Left kidney (tissue), 8 donors: ENCODE data around the gene PFDN5. TPM values are rescaled to one million over a fixed set of nuclear protein-coding genes. Genes with fewer than 3 reads are reported as not detected.

Source experiments
- DNase-seq: peaks from one replicate; pipeline ENCODE4 v3.0.0-alpha.2; 2013
- long read RNA-seq, 8 donors: transcript quantifications; one replicate each; lab custom pipeline, GENCODE V29; 2026
- polyA plus RNA-seq: library from polyadenylated mRNA; unstranded; fragments of 120-200 nt; gene quantifications from one replicate; pipeline ENCODE4 v1.2.1, GENCODE V29; 2013; ENCODE audit not compliant: insufficient read length

The PFDN5 gene
- 623 TPM for polyA plus RNA-seq
- long read RNA-seq, donor 1, transcript PFDN5-213 (3 exons, 596 nt), result minor isoform, 12 of 472 reads
- long read RNA-seq, donor 1, transcript PFDN5-214 (6 exons, 847 nt), result major isoform, 358 of 472 reads
- long read RNA-seq, donor 1, transcript PFDN5-217 (4 exons, 497 nt), result minor isoform, 7 of 472 reads
- long read RNA-seq, donor 1, transcript PFDN5-203 (4 exons, 478 nt), result minor isoform, 27 of 472 reads
- long read RNA-seq, donor 1, partial matches to known transcripts, result 22 of 472 reads
- long read RNA-seq, donor 1, other reads (novel, unspliced or antisense), result 33 of 472 reads
- long read RNA-seq, donor 2, transcript PFDN5-214 (6 exons, 847 nt), result major isoform, 303 of 401 reads
- long read RNA-seq, donor 2, transcript PFDN5-213 (3 exons, 596 nt), result minor isoform, 9 of 401 reads
- long read RNA-seq, donor 2, transcript PFDN5-203 (4 exons, 478 nt), result minor isoform, 11 of 401 reads
- long read RNA-seq, donor 2, transcript PFDN5-206 (2 exons, 541 nt), result minor isoform, 15 of 401 reads
- long read RNA-seq, donor 2, partial matches to known transcripts, result 7 of 401 reads
- long read RNA-seq, donor 2, other reads (novel, unspliced or antisense), result 38 of 401 reads
- long read RNA-seq, donor 3, transcript PFDN5-213 (3 exons, 596 nt), result minor isoform, 7 of 304 reads
- long read RNA-seq, donor 3, transcript PFDN5-203 (4 exons, 478 nt), result minor isoform, 19 of 304 reads
- long read RNA-seq, donor 3, transcript PFDN5-214 (6 exons, 847 nt), result major isoform, 229 of 304 reads
- long read RNA-seq, donor 3, transcript PFDN5-206 (2 exons, 541 nt), result minor isoform, 10 of 304 reads
- long read RNA-seq, donor 3, partial matches to known transcripts, result 9 of 304 reads
- long read RNA-seq, donor 3, other reads (novel, unspliced or antisense), result 14 of 304 reads
- long read RNA-seq, donor 4, transcript PFDN5-213 (3 exons, 596 nt), result minor isoform, 11 of 144 reads
- long read RNA-seq, donor 4, transcript PFDN5-214 (6 exons, 847 nt), result major isoform, 97 of 144 reads
- long read RNA-seq, donor 4, transcript PFDN5-206 (2 exons, 541 nt), result minor isoform, 7 of 144 reads
- long read RNA-seq, donor 4, transcript PFDN5-203 (4 exons, 478 nt), result minor isoform, 8 of 144 reads
- long read RNA-seq, donor 4, partial matches to known transcripts, result 15 of 144 reads
- long read RNA-seq, donor 4, other reads (novel, unspliced or antisense), result 5 of 144 reads
- long read RNA-seq, donor 5, transcript PFDN5-206 (2 exons, 541 nt), result minor isoform, 27 of 1,002 reads
- long read RNA-seq, donor 5, transcript PFDN5-213 (3 exons, 596 nt), result minor isoform, 20 of 1,002 reads
- long read RNA-seq, donor 5, transcript PFDN5-203 (4 exons, 478 nt), result minor isoform, 56 of 1,002 reads
- long read RNA-seq, donor 5, transcript PFDN5-214 (6 exons, 847 nt), result major isoform, 741 of 1,002 reads
- long read RNA-seq, donor 5, partial matches to known transcripts, result 12 of 1,002 reads
- long read RNA-seq, donor 5, other reads (novel, unspliced or antisense), result 115 of 1,002 reads
- long read RNA-seq, donor 6, transcript PFDN5-214 (6 exons, 847 nt), result major isoform, 349 of 492 reads
- long read RNA-seq, donor 6, transcript PFDN5-213 (3 exons, 596 nt), result minor isoform, 16 of 492 reads
- long read RNA-seq, donor 6, transcript PFDN5-206 (2 exons, 541 nt), result minor isoform, 16 of 492 reads
- long read RNA-seq, donor 6, transcript PFDN5-203 (4 exons, 478 nt), result minor isoform, 31 of 492 reads
- long read RNA-seq, donor 6, partial matches to known transcripts, result 36 of 492 reads
- long read RNA-seq, donor 6, other reads (novel, unspliced or antisense), result 32 of 492 reads
- long read RNA-seq, donor 7, transcript PFDN5-206 (2 exons, 541 nt), result minor isoform, 9 of 773 reads
- long read RNA-seq, donor 7, transcript PFDN5-203 (4 exons, 478 nt), result minor isoform, 38 of 773 reads
- long read RNA-seq, donor 7, transcript PFDN5-213 (3 exons, 596 nt), result minor isoform, 12 of 773 reads
- long read RNA-seq, donor 7, transcript PFDN5-214 (6 exons, 847 nt), result major isoform, 602 of 773 reads
- long read RNA-seq, donor 7, partial matches to known transcripts, result 27 of 773 reads
- long read RNA-seq, donor 7, other reads (novel, unspliced or antisense), result 70 of 773 reads
- long read RNA-seq, donor 8, transcript PFDN5-214 (6 exons, 847 nt), result major isoform, 182 of 221 reads
- long read RNA-seq, donor 8, transcript PFDN5-213 (3 exons, 596 nt), result minor isoform, 7 of 221 reads
- long read RNA-seq, donor 8, transcript PFDN5-203 (4 exons, 478 nt), result minor isoform, 15 of 221 reads
- long read RNA-seq, donor 8, partial matches to known transcripts, result 0 of 221 reads
- long read RNA-seq, donor 8, other reads (novel, unspliced or antisense), result 6 of 221 reads

DNA sequence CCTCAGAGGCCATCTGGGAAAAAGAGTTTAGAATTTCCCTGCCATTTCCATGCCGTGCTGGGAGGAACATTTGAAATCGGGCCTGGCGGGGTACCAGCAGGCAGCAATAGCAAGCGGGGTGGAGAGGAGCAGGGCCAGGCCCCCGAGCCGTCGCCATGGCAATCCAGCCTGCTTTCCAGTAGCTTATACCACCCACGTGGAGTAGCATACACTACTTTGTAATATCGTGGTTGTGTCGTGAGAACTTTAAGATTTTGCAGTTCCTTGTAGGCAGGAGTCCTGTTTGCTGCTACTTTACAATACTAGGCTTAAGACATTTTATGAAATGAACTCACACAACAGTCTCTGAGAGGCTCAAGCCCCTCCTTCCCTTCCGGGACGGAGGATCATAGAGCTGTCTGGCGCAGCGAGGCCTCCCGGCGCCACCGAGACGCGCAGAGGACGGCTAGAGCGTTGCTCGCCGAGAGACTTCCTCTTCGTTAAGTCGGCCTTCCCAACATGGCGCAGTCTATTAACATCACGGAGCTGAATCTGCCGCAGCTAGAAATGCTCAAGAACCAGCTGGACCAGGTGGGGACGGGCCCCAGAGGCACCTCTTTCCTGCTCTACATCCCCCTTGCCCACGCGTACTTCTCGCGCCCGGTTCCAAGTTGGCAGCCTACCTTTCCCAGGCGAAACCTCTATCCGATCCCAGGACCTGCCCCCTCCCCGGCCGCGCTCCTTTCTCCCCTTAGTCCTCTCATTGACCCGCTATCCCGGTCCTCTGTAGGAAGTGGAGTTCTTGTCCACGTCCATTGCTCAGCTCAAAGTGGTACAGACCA, at the start of gene PFDN5:
Gene PFDN5 (plus strand): TSS at position 473 of the 821 bp plus-strand sequence. CDS start 26 bp downstream, at position 499.
- DNase-seq, result peak; percentile 83

DNA sequence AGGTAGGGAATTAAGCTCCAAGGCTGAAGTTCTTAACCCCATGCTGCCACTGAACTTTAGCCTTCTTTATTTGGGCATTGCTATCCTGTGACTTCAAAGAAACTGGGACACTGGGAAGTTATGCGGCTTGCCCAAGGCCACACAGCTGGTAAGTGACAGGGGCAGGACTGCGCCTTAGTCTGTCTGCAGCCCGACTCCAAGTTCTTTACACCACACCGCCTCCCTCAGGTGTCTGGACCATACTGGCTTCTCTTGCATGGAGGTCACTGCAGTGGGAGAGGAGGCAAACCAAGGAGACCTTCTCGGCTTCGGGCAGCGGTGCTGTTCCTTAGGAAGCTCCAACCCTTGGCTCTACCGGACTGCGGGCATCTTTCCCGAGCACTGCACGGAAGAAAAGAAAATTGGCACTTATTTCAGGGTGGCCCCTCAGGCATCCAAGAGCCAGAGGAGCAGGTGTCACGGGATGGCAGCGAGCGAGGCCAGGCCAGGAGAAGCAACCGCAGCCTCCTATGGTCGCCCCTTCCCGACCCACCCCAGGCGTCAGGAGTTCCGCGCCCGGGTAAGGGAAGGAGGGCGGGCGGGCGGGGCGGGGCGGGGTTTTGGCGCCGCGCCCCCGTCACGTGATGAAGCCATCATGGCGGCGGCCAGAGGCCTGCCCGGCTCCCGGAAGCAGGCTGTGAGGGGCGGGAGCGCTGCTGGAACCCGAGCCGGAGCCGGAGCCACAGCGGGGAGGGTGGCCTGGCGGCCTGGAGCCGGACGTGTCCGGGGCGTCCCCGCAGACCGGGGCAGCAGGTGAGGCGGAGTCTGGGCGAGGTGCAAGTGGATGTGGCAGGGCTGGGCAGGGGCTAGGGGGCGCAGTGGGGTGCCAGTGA, 43.6 kb upstream of the PFDN5 start:
- DNase-seq, result peak; percentile 79

DNA sequence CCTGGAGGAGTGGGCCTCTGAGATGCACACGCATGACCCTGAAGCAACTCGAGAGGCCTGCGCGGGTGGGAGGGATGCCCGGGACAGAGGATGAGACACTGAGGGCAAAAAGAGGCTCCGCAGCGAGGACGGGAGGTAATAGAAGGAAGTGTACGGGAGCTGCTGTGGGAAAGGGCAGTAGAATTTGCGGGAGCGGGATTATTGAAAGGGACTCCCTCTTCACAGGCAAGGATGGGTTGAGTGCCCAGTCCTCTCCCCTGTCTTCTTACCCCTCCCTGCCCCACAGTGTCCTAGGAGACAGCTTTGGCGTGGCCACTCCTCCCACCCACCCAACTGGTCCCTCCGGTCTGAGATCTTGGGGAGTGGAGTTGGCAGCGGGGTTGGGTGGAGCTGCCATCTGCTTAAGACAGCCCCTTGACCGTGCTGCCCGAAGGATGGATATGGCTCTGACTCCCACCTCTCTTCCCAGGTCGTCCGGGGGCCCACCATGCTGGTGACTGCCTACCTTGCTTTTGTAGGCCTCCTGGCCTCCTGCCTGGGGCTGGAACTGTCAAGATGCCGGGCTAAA, 42.9 kb upstream of the PFDN5 start:
- DNase-seq, result no peak

DNA sequence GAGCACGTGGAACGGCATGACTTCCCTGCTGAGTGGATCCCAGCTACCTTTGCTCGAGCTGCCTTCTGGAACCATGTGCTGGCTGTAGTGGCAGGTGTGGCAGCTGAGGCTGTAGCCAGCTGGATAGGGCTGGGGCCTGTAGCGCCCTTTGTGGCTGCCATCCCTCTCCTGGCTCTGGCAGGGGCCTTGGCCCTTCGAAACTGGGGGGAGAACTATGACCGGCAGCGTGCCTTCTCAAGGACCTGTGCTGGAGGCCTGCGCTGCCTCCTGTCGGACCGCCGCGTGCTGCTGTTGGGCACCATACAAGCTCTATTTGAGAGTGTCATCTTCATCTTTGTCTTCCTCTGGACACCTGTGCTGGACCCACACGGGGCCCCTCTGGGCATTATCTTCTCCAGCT, 42.0 kb upstream of the PFDN5 start:
- DNase-seq, result no peak

DNA sequence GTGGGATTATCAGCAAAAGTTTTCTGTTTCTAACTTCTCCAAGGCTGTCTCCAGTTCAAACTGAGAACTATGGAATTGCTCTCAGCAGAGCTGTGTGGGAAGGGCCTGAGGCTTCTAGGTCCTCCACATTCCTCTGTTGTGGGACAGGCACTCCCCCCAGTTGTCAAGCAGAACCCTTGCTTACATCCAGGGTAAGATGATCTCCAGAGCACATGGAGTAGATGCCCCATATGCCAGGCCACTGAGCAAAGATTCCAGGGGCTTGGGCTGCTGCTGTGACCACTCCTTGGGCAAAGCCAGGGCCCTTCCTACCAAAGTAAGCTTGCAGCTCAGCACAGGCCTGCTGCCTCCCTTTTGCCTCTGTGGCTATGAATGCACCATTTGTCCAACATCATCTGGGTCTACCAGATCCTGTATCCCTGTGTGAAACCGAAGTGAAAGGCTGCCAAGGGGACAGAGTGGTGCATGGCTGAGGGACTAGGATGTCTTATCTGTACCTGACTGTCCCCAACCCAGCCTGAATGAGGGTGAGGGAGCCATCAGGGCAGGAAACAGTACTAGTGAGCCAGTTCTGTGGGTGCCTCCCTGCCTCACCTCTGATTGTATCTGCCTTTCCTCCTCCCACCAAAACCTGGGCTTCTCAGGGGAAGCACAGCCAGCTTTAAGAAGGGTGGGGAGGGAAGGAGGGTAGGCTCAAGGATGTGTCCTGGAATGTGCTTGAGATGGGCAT, 40.4 kb upstream of the PFDN5 start:
- DNase-seq, result no peak

DNA sequence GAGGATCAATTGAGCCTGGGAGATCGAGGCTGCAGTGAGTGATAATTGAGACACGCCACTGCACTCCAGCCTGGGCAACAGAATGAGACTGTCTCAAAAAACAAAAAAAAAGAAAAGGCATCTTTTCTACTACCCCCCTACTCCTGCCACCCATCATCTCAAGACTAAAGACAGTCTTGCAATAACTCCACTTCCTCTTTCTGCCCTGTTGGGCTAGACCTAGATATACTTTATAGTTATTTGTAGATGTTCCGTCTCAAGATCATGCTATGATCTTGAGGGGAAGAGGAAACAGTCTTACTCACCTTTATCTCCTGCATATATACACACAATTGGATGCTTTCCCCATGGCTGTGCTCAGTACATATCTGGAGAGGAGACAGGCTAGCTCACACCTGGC, 39.3 kb upstream of the PFDN5 start:
- no peak for DNase-seq

DNA sequence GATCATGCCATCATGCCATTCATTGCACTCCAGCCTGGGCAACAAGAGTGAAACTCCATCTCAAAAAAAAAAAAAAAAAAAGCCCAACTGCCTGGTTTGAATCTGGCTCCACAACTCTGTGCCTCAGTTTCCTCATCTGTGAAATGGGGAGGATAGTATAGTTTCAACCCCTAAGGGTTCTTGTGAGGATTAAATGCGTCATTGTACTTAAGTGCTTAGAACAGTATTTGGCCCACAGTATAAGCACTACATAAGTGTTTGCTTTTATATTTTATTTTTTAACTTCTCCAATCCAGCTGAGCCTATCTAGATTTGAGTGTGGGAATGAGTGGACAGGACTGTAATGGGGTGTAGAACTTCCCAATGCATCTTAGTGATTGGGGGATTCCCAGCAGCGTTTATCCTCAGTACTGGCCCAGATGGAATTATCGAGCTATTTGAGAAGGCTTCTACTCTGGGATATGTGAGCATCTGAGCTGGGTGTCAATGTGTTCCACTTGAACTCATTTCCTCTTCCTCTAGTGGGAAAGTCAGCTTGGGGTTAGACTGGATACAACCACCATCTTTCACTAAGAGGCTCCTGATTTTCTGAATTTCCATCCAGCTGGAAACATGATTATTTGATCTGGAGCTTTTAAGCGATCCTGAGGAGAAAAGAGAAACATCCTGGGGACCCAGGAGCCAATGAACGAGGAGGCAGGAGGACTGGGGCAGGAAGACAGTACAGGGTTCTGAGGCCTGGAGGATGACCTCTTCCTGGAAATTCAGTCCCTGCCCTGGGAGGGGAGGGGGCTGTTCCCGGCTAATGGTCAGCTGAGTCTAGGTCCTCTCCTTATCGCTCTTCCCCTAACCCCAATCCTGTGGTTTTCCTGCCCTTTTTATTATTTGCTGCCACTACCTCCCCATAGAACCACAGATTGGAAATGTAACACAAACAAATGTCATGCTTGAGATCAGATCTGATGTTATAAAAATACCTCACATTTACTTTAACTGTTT, 36.5 kb upstream of the PFDN5 start:
- no peak for DNase-seq

DNA sequence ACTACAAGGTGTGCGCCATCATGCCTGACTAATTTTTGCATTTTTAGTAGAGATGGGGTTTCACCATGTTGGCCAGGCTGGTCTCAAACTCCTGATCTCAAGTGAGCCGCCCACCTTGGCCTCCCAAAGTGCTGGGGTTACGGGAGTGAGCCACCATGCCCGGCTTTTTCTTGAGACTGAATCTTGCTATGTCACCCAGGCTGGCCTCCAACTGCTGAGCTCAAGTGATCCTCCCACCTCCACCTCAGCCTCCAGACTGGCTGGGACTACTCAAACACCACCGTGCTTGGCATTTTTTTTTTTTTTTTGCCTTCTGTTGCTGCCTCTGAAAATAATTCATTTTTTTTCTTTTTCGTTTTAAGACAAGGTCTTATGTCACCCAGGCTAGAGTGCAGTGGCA, 35.5 kb upstream of the PFDN5 start:
- no peak for DNase-seq

DNA sequence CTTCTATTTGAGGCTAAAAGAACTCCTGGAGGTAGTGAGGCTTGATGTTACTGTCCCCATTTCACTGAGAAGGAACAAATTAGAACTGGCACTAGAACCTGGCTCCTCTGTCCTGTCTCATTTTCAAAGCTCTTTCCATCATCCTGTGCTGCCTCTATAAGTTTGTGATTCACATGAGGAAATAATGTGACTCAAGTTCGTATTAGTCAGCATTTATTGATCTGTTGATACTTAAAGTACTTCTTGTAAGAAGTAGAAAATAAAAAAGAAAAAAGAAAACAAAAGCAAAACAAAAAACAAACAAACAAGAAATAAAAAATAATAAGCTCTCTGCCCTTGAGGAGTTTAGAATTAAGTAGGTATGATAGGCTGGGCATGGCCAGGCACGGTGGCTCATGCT, 29.6 kb upstream of the PFDN5 start:
- no peak for DNase-seq

DNA sequence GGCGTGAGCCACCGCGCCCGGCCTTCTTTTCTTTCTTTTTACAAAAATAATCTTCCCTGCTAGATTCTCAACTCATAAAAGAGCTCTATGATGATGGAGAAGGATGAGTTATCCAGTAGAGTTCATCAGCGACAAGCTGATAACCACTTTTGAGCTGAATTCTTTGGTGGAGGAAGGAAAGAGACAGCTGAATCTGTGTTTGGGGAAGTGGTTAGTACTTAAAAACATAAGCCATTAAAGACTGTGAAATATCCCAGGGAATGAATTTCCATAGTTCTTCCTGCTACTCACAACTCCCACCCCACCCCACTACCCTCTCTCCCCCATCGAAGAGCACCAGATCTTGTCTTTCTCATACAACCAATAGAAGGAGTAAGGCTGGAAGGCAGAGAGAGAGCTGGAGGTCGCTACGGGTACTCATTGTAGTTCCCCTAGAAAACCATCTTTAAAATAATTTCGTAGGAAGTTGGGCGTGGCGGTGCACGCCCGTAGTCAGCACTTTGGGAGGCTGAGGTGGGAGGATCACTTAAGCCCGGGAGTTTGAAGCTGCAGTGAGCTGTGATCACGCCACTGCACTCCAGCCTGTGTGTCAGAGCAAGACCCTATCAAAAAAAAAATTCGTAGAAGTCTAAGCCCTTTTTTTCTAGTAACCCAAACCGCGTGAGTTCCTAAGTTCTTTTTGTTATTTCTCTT, 27.9 kb upstream of the PFDN5 start:
- DNase-seq, result no peak

DNA sequence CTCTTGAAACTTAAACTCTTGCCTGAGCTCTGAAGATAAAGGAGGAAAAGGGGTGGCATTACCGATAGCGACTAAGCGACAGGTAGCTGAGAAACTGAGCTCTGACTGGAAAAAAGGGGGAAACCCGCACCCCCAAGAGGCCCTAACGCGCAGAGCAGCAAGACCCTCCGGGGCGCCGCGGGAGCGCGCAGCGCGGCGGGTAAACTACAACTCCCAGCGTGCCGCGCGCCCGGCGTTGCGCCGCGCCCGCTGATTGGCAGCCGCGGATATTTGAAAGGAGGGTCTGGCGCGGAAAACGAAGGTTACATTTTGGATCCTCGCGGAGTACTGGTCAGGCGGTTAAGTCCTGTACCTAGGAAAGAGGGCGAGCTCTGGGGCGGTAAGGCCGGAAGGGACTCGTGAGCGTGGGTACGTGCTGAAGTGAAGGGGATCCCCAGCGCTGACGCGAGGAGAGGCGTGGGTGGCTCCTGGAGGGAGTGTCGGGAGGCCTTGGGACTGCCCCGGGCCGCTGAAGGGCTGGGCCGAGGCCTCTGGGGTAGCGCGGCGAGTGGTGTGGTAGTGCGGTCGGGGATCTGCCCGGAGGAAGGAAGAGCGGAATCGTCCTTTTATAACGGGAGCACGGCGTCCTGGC, 27.2 kb upstream of the PFDN5 start, which contains the start of gene ESPL1:
Gene ESPL1 (plus strand): TSS at position 301 of the 631 bp plus-strand sequence. CDS start 468 bp downstream, outside the sequence.
- peak; percentile 87 for DNase-seq

DNA sequence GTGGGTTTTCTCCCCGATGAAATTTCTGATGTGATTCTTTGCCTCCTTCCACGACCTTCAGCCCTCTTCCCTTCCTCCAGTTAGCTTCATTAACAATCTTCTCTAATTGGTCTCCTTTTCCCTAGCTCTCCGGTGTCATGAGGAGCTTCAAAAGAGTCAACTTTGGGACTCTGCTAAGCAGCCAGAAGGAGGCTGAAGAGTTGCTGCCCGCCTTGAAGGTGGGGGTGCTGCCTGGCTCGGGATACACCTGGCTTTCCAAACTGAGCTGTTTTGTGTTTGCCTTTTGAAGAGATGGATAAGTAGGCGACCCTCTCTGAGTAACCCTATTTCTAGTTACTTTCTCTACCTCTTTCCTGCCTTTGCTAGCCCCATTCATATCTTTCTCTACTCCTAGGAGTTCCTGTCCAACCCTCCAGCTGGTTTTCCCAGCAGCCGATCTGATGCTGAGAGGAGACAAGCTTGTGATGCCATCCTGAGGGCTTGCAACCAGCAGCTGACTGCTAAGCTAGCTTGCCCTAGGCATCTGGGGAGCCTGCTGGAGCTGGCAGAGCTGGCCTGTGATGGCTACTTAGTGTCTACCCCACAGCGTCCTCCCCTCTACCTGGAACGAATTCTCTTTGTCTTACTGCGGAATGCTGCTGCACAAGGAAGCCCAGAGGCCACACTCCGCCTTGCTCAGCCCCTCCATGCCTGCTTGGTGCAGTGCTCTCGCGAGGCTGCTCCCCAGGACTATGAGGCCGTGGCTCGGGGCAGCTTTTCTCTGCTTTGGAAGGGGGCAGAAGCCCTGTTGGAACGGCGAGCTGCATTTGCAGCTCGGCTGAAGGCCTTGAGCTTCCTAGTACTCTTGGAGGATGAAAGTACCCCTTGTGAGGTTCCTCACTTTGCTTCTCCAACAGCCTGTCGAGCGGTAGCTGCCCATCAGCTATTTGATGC, 26.4 kb upstream of the PFDN5 start:
- no peak for DNase-seq

DNA sequence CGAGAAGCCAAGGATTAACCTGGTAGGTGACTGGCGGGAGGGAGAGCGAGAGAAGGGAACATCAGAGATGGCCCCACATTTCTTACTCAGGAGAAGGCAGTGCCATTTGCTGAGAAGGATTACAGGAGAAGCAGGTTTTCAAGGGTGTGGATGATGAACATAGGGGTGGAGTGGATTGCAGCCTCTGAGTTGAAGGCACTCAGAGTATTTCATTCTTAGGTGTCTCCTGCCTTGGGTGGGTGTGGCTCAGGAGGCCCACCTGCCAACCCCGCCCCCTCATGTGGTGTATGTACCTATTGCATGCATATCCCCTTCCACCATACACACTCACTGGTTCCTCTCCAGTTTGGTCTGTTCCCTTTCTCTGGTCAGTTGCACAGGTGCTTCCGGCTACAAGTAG, 20.9 kb upstream of the PFDN5 start:
- DNase-seq, result no peak
